Effector CD4-positive, alpha-beta T cell (primary cell): ENCODE data around the gene GZF1.

Experiments used
- DNase-seq: peaks from one replicate; pipeline ENCODE4 v3.0.0-alpha.2; 2020

GZF1 gene

GRCh38 chr20:23410916-23411695 lies 49.1 kb downstream of the GZF1 start:
- no peak for DNase-seq

- DNase-seq = no peak
These were observed 50.0 kb downstream of the GZF1 start for GRCh38 chr20:23412026-23412425.

- DNase-seq = no peak
These were observed 52.0 kb downstream of the GZF1 start for GRCh38 chr20:23413862-23414422.

- DNase-seq = no peak
These were observed 52.7 kb downstream of the GZF1 start for GRCh38 chr20:23414526-23415188.

- no peak for DNase-seq
These were observed 53.6 kb downstream of the GZF1 start for GRCh38 chr20:23415555-23415954.

- no peak for DNase-seq
These were observed 54.1 kb downstream of the GZF1 start for GRCh38 chr20:23415959-23416583.

GRCh38 chr20:23417861-23418260 lies 55.9 kb downstream of the GZF1 start:
- DNase-seq = no peak

- no peak for DNase-seq
These were observed 57.6 kb downstream of the GZF1 start for GRCh38 chr20:23419657-23419994.

- peak; percentile 45 for DNase-seq
These were observed 58.3 kb downstream of the GZF1 start for GRCh38 chr20:23419995-23420901.

GRCh38 chr20:23420943-23421931 lies 59.3 kb downstream of the GZF1 start, which contains the start of gene NAPB:
Gene NAPB, minus strand, starts transcription at chr20:23421488. Its CDS starts 86 bp downstream, at chr20:23421402.
- DNase-seq = peak; percentile 91
